HepG2 (cell line): ENCODE results near the gene IGFBP6. TPM values are rescaled to one million over a fixed set of nuclear protein-coding genes. Genes with fewer than 3 reads are reported as not detected.

Experiments used
- ARNTL ChIP-seq: sonication (generic); formaldehyde crosslinking; IDR thresholded peaks from 2 replicates; pipeline ENCODE4 v1.4.0; 2020; ENCODE audit warnings: mild to moderate bottlenecking, missing genetic modification reagents
- CBFB ChIP-seq: sonication (generic); formaldehyde crosslinking; IDR thresholded peaks from 2 replicates; pipeline ENCODE4 v1.4.0; 2020; ENCODE audit warnings: missing genetic modification reagents
- KLF6 ChIP-seq: IDR thresholded peaks from 2 replicates; pipeline ENCODE4 v1.8.0; 2016; ENCODE audit warnings: missing biosample characterization, missing genetic modification reagents
- MLLT10 ChIP-seq: sonication (generic); formaldehyde crosslinking; IDR thresholded peaks from 2 replicates; pipeline ENCODE4 v1.4.0; 2020; ENCODE audit warnings: missing genetic modification reagents
- PAX8 ChIP-seq: sonication (generic); formaldehyde crosslinking; IDR thresholded peaks from 2 replicates; pipeline ENCODE4 v1.8.0; 2022; ENCODE audit warnings: mild to moderate bottlenecking, missing genetic modification reagents, borderline replicate concordance
- SCMH1 ChIP-seq: sonication (generic); formaldehyde crosslinking; IDR thresholded peaks from 2 replicates; pipeline ENCODE4 v1.9.0; 2021; ENCODE audit warnings: missing genetic modification reagents, mild to moderate bottlenecking, borderline replicate concordance
- SIX1 ChIP-seq: sonication (generic); formaldehyde crosslinking; IDR thresholded peaks from 2 replicates; pipeline ENCODE4 v1.4.0; 2020; ENCODE audit warnings: missing genetic modification reagents, borderline replicate concordance
- STAT5B ChIP-seq: sonication (generic); formaldehyde crosslinking; IDR thresholded peaks from 2 replicates; pipeline ENCODE4 v1.4.0; 2020; ENCODE audit warnings: missing genetic modification reagents
- ZFP36 ChIP-seq: fragments of 150-350 bp; IDR thresholded peaks from 2 replicates; pipeline ENCODE4 v1.6.1; 2018; ENCODE audit warnings: borderline replicate concordance, low read length, low read depth; ENCODE audit not compliant: partially characterized antibody
- ZFP37 ChIP-seq: sonication (generic); formaldehyde crosslinking; IDR thresholded peaks from 2 replicates; pipeline ENCODE4 v1.4.0; 2020; ENCODE audit warnings: missing genetic modification reagents, borderline replicate concordance
- ZNF362 ChIP-seq: sonication (generic); formaldehyde crosslinking; IDR thresholded peaks from 2 replicates; pipeline ENCODE4 v1.4.0; 2020; ENCODE audit warnings: missing genetic modification reagents, mild to moderate bottlenecking, borderline replicate concordance
- ZNF589 ChIP-seq: sonication (generic); formaldehyde crosslinking; conservative IDR thresholded peaks from 2 replicates; pipeline ENCODE4 v1.8.0; 2022; ENCODE audit warnings: mild to moderate bottlenecking, moderate library complexity, missing genetic modification reagents
- ZNF7 ChIP-seq: IDR thresholded peaks from 2 replicates; pipeline ENCODE4 v1.6.1; 2016; ENCODE audit warnings: missing biosample characterization, missing genetic modification reagents
- polyA plus RNA-seq, 8 experiments: library from polyadenylated mRNA; depleted of rRNA in 3 of 8; stranded (reverse) in 7 of 8; unstranded in 1 of 8; fragments of >200 nt; fragmentation: Illumina TruSeq in 4 of 8; extraction: Trizol in 4 of 8; gene quantifications; 2 replicates each; pipeline versions ENCODE4 v1.2.1 to v1.2.3, GENCODE V29; 2011 to 2016; ENCODE audit warnings: low read depth in 4 of 8, missing spikeins in 1 of 8, mixed read lengths in 1 of 8; ENCODE audit not compliant: insufficient read depth in 1 of 8
- total RNA-seq, 5 experiments: library from RNA; depleted of rRNA; stranded (reverse); fragments of >200 nt; fragmentation: Illumina TruSeq; extraction: Trizol; gene quantifications; 2 replicates each; pipeline ENCODE4 v1.2.3, GENCODE V29; 2016; ENCODE audit warnings: low read depth in 1 of 5
- TF ChIP-seq, protein P1 (sequence below): sonication (generic); formaldehyde crosslinking; IDR thresholded peaks from 2 replicates; pipeline ENCODE4 v1.4.0; 2020; ENCODE audit warnings: mild to moderate bottlenecking, missing genetic modification reagents
- TF ChIP-seq, protein P2 (sequence below): sonication (generic); formaldehyde crosslinking; IDR thresholded peaks from 2 replicates; pipeline ENCODE4 v1.9.0; 2021; ENCODE audit warnings: missing genetic modification reagents, borderline replicate concordance
- TF ChIP-seq, protein P3 (sequence below): sonication (generic); formaldehyde crosslinking; IDR thresholded peaks from 2 replicates; pipeline ENCODE4 v1.5.0; 2020; ENCODE audit warnings: missing genetic modification reagents, mild to moderate bottlenecking, borderline replicate concordance

IGFBP6 gene
- total and polyA plus RNA-seq, 2 of the 13 experiments (the other 11 are each of a cell fraction or from before 2014, with no cell fraction given): 3.9 to 25.2 TPM

GRCh38 chr12:53102883-53103807, 5.7 kb downstream of the IGFBP6 start, which contains the start of gene SOAT2 (continued):
- TF ChIP-seq, protein P1, sequence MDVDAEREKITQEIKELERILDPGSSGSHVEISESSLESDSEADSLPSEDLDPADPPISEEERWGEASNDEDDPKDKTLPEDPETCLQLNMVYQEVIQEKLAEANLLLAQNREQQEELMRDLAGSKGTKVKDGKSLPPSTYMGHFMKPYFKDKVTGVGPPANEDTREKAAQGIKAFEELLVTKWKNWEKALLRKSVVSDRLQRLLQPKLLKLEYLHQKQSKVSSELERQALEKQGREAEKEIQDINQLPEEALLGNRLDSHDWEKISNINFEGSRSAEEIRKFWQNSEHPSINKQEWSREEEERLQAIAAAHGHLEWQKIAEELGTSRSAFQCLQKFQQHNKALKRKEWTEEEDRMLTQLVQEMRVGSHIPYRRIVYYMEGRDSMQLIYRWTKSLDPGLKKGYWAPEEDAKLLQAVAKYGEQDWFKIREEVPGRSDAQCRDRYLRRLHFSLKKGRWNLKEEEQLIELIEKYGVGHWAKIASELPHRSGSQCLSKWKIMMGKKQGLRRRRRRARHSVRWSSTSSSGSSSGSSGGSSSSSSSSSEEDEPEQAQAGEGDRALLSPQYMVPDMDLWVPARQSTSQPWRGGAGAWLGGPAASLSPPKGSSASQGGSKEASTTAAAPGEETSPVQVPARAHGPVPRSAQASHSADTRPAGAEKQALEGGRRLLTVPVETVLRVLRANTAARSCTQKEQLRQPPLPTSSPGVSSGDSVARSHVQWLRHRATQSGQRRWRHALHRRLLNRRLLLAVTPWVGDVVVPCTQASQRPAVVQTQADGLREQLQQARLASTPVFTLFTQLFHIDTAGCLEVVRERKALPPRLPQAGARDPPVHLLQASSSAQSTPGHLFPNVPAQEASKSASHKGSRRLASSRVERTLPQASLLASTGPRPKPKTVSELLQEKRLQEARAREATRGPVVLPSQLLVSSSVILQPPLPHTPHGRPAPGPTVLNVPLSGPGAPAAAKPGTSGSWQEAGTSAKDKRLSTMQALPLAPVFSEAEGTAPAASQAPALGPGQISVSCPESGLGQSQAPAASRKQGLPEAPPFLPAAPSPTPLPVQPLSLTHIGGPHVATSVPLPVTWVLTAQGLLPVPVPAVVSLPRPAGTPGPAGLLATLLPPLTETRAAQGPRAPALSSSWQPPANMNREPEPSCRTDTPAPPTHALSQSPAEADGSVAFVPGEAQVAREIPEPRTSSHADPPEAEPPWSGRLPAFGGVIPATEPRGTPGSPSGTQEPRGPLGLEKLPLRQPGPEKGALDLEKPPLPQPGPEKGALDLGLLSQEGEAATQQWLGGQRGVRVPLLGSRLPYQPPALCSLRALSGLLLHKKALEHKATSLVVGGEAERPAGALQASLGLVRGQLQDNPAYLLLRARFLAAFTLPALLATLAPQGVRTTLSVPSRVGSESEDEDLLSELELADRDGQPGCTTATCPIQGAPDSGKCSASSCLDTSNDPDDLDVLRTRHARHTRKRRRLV: no peak
- TF ChIP-seq ARNTL (CRISPR knock-in tag) (0 out of 2 replicates have a peak, but pooled peaks have one; percentile 16), STAT5B (no peak), ZNF589 (peak; percentile 63), ZFP36 (no peak), CBFB (CRISPR knock-in tag) (no peak), ZNF7 (CRISPR knock-in tag) (no peak), ZNF362 (no peak), SIX1 (peak; percentile 77; the same call in 1 of the 2 replicates), KLF6 (CRISPR knock-in tag) (no peak), PAX8 (CRISPR knock-in tag) (no peak), MLLT10 (CRISPR knock-in tag) (no peak), SCMH1 (CRISPR knock-in tag) (no peak), ZFP37 (no peak)
- TF ChIP-seq, protein P2, sequence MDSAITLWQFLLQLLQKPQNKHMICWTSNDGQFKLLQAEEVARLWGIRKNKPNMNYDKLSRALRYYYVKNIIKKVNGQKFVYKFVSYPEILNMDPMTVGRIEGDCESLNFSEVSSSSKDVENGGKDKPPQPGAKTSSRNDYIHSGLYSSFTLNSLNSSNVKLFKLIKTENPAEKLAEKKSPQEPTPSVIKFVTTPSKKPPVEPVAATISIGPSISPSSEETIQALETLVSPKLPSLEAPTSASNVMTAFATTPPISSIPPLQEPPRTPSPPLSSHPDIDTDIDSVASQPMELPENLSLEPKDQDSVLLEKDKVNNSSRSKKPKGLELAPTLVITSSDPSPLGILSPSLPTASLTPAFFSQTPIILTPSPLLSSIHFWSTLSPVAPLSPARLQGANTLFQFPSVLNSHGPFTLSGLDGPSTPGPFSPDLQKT (CRISPR knock-in tag): no peak
- TF ChIP-seq, protein P3, sequence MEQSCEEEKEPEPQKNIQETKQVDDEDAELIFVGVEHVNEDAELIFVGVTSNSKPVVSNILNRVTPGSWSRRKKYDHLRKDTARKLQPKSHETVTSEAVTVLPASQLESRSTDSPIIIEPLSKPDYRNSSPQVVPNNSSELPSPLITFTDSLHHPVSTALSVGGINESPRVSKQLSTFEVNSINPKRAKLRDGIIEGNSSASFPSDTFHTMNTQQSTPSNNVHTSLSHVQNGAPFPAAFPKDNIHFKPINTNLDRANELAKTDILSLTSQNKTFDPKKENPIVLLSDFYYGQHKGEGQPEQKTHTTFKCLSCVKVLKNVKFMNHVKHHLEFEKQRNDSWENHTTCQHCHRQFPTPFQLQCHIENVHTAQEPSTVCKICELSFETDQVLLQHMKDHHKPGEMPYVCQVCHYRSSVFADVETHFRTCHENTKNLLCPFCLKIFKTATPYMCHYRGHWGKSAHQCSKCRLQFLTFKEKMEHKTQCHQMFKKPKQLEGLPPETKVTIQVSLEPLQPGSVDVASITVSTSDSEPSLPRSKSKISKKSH: no peak
